Measurements from ENCODE around the gene KIAA1755. TPM values are rescaled to one million over a fixed set of nuclear protein-coding genes. Genes with fewer than 3 reads are reported as not detected.

Gene KIAA1755
- total and polyA plus RNA-seq, 9 of the 15 experiments (the other 6 are each of a cell fraction or from before 2014, with no cell fraction given), result not detected

DNA sequence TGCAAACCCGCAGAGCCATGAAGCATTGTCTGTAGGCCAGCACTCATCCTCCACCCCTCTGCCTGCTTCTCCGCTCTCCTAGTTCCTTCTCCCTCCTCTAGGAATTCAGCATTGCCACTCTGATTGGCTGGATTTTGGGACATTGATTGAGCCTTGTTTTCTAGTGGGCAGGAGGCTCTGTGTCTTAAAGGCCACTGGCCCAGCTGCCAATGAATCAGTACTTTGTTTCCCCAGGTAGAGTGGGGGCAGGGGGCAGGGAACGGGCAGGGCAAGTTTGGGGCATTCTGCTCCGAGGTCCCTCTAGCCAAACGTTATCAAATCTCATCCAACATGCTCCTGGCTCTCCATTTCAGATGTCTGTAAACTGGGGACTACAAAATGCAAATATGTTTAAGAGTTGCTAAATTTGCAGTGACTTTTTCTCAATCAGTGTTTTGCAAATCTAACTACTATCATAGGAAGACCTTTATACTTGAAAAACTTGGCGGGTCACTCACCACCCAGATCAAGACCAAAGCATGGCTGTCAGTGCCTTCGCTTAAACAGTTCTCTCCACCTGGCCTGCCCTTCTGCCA, 33.0 kb upstream of the KIAA1755 start (continued):
- TF ChIP-seq MTF1 (CRISPR knock-in tag; IDR thresholded peaks at IDR 0.05; ENCODE audit: borderline replicate concordance) (no peak), ZNF12 (CRISPR knock-in tag; IDR thresholded peaks at IDR 0.05) (no peak), MYNN (IDR thresholded peaks at IDR 0.05) (no peak), MYNN (CRISPR knock-in tag; IDR thresholded peaks at IDR 0.05) (no peak)
- TF ChIP-seq, protein P1, sequence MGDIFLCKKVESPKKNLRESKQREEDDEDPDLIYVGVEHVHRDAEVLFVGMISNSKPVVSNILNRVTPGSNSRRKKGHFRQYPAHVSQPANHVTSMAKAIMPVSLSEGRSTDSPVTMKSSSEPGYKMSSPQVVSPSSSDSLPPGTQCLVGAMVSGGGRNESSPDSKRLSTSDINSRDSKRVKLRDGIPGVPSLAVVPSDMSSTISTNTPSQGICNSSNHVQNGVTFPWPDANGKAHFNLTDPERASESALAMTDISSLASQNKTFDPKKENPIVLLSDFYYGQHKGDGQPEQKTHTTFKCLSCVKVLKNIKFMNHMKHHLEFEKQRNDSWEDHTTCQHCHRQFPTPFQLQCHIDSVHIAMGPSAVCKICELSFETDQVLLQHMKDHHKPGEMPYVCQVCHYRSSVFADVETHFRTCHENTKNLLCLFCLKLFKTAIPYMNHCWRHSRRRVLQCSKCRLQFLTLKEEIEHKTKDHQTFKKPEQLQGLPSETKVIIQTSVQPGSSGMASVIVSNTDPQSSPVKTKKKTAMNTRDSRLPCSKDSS (IDR thresholded peaks at IDR 0.05; ENCODE audit: low read depth, partially characterized antibody), result no peak

DNA sequence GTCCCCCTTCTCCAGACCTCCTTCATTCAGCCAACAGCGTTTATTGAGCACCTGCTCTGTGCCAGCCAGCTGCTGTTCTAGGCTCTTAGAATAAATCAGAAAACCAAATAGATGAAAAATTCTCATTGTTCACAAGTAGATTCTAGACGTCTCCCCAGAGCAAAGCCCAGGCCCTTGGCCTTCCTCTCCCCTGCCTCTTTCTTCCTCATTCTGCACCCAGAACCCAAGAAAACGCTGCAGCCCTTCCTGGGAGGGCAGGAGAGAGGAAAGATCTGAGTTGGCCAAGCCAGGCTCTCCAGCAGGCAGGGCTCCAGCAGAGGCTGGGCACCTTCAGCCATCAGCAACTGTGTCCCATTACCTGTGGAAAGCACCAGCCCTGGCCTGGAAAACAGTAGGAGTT, 31.4 kb upstream of the KIAA1755 start:
- ATAC-seq (no peak), FAIRE-seq (no peak), DNase-seq (ENCODE audit: extremely low read depth in 1 of 4, low spot score in 3 of 4) (no peak)
- H3K4me2 ChIP-seq (ENCODE audit: insufficient read depth, low read length), result no peak overlapping the region
- H3K4me3 ChIP-seq, result no peak overlapping the region
- CTCF ChIA-PET (ENCODE audit: low intra/inter-chr PET ratio), result no interaction called here
- H4K20me1 ChIP-seq (replicated peaks; ENCODE audit: control insufficient read depth, insufficient read depth, low read length), result no peaks in the 10 kb centered on the region; the same call in 1 of the 2 replicates
- H3K36me3 ChIP-seq (ENCODE audit: control insufficient read depth, insufficient read depth, low read length), result no peaks in the 10 kb centered on the region
- H3K9me1 ChIP-seq (ENCODE audit: control insufficient read depth, insufficient read depth, low read length), result no peaks in the 10 kb centered on the region
- no peaks in the 10 kb centered on the region for H3K9me3 ChIP-seq (replicated peaks; ENCODE audit: control insufficient read depth, insufficient read depth, low read depth, low read length)
- BruUV-seq (replicated peaks), result no TSS peak
- H3K79me2 ChIP-seq (ENCODE audit: control insufficient read depth, insufficient read depth, low read length), result no peaks in the 10 kb centered on the region
- H3K9ac ChIP-seq (ENCODE audit: insufficient read depth in 1 of 2, low read depth in 2 of 2, low read length in 2 of 2), result no peak overlapping the region
- no peaks in the 10 kb centered on the region; a peak in 1 of 5 replicates for H3K4me1 ChIP-seq (replicated peaks in 1 of 2; ENCODE audit: control insufficient read depth in 2 of 2, insufficient read depth in 2 of 2, low read length in 2 of 2)
- intact Hi-C loops (cut with micrococcal nuclease), result no loop called here
- H3K27ac ChIP-seq (ENCODE audit: extremely low read depth, low read depth, low read length), result no peak overlapping the region
- in situ Hi-C loops (cut with MboI), result no loop called here
- H3K27me3 ChIP-seq (ENCODE audit: control insufficient read depth in 2 of 2, insufficient read depth in 2 of 2, low read length in 2 of 2), result peaks cover 49 to 69% of the 10 kb centered on the region in 2 experiments
- POLR2A ChIA-PET, result interaction anchor here (0.6 to 1.0 kb wide), 2 partner anchors 9 to 137 kb away, joined by 3 to 4 read pairs; no protein-coding TSS in a partner anchor
- H2AFZ ChIP-seq (ENCODE audit: low read depth, low read length), result no peak overlapping the region
- 0% methylated on average over 2 of the region's 3 CpGs for WGBS (ENCODE audit: insufficient coverage, low coverage, missing lambda C conversion rate)
- TF ChIP-seq, protein P2, sequence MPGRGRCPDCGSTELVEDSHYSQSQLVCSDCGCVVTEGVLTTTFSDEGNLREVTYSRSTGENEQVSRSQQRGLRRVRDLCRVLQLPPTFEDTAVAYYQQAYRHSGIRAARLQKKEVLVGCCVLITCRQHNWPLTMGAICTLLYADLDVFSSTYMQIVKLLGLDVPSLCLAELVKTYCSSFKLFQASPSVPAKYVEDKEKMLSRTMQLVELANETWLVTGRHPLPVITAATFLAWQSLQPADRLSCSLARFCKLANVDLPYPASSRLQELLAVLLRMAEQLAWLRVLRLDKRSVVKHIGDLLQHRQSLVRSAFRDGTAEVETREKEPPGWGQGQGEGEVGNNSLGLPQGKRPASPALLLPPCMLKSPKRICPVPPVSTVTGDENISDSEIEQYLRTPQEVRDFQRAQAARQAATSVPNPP (IDR thresholded peaks at IDR 0.05; ENCODE audit: borderline replicate concordance, insufficient read depth, insufficient read length), result no peak
- TF ChIP-seq, protein P3, sequence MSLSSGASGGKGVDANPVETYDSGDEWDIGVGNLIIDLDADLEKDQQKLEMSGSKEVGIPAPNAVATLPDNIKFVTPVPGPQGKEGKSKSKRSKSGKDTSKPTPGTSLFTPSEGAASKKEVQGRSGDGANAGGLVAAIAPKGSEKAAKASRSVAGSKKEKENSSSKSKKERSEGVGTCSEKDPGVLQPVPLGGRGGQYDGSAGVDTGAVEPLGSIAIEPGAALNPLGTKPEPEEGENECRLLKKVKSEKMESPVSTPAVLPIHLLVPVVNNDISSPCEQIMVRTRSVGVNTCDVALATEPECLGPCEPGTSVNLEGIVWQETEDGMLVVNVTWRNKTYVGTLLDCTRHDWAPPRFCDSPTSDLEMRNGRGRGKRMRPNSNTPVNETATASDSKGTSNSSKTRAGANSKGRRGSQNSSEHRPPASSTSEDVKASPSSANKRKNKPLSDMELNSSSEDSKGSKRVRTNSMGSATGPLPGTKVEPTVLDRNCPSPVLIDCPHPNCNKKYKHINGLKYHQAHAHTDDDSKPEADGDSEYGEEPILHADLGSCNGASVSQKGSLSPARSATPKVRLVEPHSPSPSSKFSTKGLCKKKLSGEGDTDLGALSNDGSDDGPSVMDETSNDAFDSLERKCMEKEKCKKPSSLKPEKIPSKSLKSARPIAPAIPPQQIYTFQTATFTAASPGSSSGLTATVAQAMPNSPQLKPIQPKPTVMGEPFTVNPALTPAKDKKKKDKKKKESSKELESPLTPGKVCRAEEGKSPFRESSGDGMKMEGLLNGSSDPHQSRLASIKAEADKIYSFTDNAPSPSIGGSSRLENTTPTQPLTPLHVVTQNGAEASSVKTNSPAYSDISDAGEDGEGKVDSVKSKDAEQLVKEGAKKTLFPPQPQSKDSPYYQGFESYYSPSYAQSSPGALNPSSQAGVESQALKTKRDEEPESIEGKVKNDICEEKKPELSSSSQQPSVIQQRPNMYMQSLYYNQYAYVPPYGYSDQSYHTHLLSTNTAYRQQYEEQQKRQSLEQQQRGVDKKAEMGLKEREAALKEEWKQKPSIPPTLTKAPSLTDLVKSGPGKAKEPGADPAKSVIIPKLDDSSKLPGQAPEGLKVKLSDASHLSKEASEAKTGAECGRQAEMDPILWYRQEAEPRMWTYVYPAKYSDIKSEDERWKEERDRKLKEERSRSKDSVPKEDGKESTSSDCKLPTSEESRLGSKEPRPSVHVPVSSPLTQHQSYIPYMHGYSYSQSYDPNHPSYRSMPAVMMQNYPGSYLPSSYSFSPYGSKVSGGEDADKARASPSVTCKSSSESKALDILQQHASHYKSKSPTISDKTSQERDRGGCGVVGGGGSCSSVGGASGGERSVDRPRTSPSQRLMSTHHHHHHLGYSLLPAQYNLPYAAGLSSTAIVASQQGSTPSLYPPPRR (CRISPR knock-in tag; IDR thresholded peaks at IDR 0.05; ENCODE audit: borderline replicate concordance), result no peak
- TF ChIP-seq ZNF184 (CRISPR knock-in tag; IDR thresholded peaks at IDR 0.05) (no peak), ZNF583 (CRISPR knock-in tag; IDR thresholded peaks at IDR 0.05) (no peak), RBM34 (IDR thresholded peaks at IDR 0.05; ENCODE audit: borderline replicate concordance, insufficient read depth, low read length) (no peak)
- TF ChIP-seq, protein P4, sequence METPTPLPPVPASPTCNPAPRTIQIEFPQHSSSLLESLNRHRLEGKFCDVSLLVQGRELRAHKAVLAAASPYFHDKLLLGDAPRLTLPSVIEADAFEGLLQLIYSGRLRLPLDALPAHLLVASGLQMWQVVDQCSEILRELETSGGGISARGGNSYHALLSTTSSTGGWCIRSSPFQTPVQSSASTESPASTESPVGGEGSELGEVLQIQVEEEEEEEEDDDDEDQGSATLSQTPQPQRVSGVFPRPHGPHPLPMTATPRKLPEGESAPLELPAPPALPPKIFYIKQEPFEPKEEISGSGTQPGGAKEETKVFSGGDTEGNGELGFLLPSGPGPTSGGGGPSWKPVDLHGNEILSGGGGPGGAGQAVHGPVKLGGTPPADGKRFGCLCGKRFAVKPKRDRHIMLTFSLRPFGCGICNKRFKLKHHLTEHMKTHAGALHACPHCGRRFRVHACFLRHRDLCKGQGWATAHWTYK (CRISPR knock-in tag; IDR thresholded peaks at IDR 0.05), result no peak

All from K562 (cell line).